VCaP (cell line): Measurements from ENCODE around the gene CHAF1A.

Source experiments
- H3K27ac ChIP-seq: fragments of 450-650 bp; 2 replicates; pipeline ENCODE4 v1.5.1; 2017
- TF ChIP-seq, protein P1 (sequence below): fragments of 450-650 bp; conservative IDR thresholded peaks from 2 replicates; pipeline ENCODE4 v1.5.1; 2017; ENCODE audit warnings: mild to moderate bottlenecking, moderate library complexity

Gene CHAF1A

GRCh38 chr19:4393947-4394590 lies 8.4 kb upstream of the CHAF1A start:
- H3K27ac ChIP-seq: no peak overlapping the region
- TF ChIP-seq, protein P1, sequence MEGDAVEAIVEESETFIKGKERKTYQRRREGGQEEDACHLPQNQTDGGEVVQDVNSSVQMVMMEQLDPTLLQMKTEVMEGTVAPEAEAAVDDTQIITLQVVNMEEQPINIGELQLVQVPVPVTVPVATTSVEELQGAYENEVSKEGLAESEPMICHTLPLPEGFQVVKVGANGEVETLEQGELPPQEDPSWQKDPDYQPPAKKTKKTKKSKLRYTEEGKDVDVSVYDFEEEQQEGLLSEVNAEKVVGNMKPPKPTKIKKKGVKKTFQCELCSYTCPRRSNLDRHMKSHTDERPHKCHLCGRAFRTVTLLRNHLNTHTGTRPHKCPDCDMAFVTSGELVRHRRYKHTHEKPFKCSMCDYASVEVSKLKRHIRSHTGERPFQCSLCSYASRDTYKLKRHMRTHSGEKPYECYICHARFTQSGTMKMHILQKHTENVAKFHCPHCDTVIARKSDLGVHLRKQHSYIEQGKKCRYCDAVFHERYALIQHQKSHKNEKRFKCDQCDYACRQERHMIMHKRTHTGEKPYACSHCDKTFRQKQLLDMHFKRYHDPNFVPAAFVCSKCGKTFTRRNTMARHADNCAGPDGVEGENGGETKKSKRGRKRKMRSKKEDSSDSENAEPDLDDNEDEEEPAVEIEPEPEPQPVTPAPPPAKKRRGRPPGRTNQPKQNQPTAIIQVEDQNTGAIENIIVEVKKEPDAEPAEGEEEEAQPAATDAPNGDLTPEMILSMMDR: no peak

GRCh38 chr19:4396949-4397783 lies 5.3 kb upstream of the CHAF1A start:
- TF ChIP-seq, protein P1: no peak
- no peak overlapping the region for H3K27ac ChIP-seq

- peak overlapping the region; percentile 87 for H3K27ac ChIP-seq
- TF ChIP-seq, protein P1: no peak
These were observed 2.7 kb upstream of the CHAF1A start for GRCh38 chr19:4399812-4400134.

GRCh38 chr19:4400135-4400936 lies 2.1 kb upstream of the CHAF1A start, which contains the start of gene SH3GL1:
SH3GL1 (minus strand) TSS chr19:4400547; CDS start chr19:4400368, 179 bp downstream.
- H3K27ac ChIP-seq: peak within 1 kb of the TSS; percentile 87
- TF ChIP-seq, protein P1: peak; percentile 98

DNA sequence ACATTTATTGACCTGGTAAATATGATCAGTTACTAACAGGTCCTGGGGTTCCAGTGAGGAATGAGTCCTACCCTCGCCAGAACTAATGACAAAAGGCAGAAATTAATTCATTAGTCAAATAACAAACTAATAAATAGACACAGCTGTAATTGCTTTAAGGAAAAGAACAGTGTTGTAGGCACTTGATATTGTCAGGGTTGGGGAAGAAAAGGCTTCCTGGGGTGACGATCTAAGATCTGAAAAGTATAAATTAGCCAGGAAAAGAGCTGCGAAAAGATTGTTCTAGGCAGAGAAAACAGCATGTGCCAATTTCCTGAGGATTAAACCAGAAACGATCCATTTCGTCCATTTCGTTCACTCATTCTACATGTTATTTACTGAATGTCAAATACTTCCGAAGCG lies 670 bp upstream of the CHAF1A start:
- TF ChIP-seq, protein P1: no peak
- H3K27ac ChIP-seq: peak overlapping the region; percentile 82

GRCh38 chr19:4403005-4403761 lies 743 bp downstream of the CHAF1A start:
- TF ChIP-seq, protein P1: no peak
- H3K27ac ChIP-seq: peak overlapping the region; percentile 82
